H9 (cell line): ENCODE data around the gene BPTF. TPM values are rescaled to one million over a fixed set of nuclear protein-coding genes. Genes with fewer than 3 reads are reported as not detected.

Experiments used
- DNase-seq: peaks from one replicate; pipeline ENCODE4 v3.0.0-alpha.2; 2017
- H2AFZ ChIP-seq: one replicate; pipeline ENCODE4 v1.6.1; 2013; ENCODE audit warnings: mild to moderate bottlenecking, low read length, control low read depth, moderate library complexity
- H2AK5ac ChIP-seq: 2 replicates; pipeline ENCODE4 v1.6.1; 2013; ENCODE audit warnings: low read length, control low read depth, mixed read lengths; ENCODE audit not compliant: insufficient read length
- H2BK120ac ChIP-seq: one replicate; pipeline ENCODE4 v1.6.1; 2013; ENCODE audit warnings: low read depth, mild to moderate bottlenecking, low read length, control low read depth, inconsistent platforms; ENCODE audit not compliant: poor library complexity, severe bottlenecking
- H2BK12ac ChIP-seq: 2 replicates; pipeline ENCODE4 v1.6.1; 2013; ENCODE audit warnings: low read length, control low read depth, mixed read lengths, low read depth; ENCODE audit not compliant: insufficient read length
- H2BK15ac ChIP-seq: 2 replicates; pipeline ENCODE4 v1.6.1; 2013; ENCODE audit warnings: low read depth, low read length, control low read depth
- H2BK20ac ChIP-seq: one replicate; pipeline ENCODE4 v1.6.1; 2013; ENCODE audit warnings: low read depth, mild to moderate bottlenecking, low read length, control low read depth, inconsistent platforms; ENCODE audit not compliant: poor library complexity, severe bottlenecking
- H2BK5ac ChIP-seq: 2 replicates; pipeline ENCODE4 v1.6.1; 2013; ENCODE audit warnings: low read length, control low read depth, mixed read lengths; ENCODE audit not compliant: insufficient read length
- H3K14ac ChIP-seq: 2 replicates; pipeline ENCODE4 v1.6.1; 2013; ENCODE audit warnings: low read length, control low read depth; ENCODE audit not compliant: insufficient read depth
- H3K18ac ChIP-seq: 2 replicates; pipeline ENCODE4 v1.6.1; 2013; ENCODE audit warnings: low read depth, mild to moderate bottlenecking, mixed read lengths, low read length, control low read depth; ENCODE audit not compliant: insufficient read length
- H3K23ac ChIP-seq: 2 replicates; pipeline ENCODE4 v1.6.1; 2013; ENCODE audit warnings: low read length, control low read depth, mixed read lengths, low read depth; ENCODE audit not compliant: insufficient read length
- H3K23me2 ChIP-seq: 2 replicates; pipeline ENCODE4 v1.6.1; 2013; ENCODE audit warnings: low read depth, mild to moderate bottlenecking, mixed read lengths, low read length, control low read depth; ENCODE audit not compliant: insufficient read length, poor library complexity, severe bottlenecking
- H3K27ac ChIP-seq: 2 replicates; pipeline ENCODE4 v1.5.1; 2013; ENCODE audit warnings: low read length, control low read depth, mixed read lengths, low read depth; ENCODE audit not compliant: insufficient read length
- H3K27me3 ChIP-seq: 2 replicates; pipeline ENCODE4 v1.6.1; 2013; ENCODE audit warnings: low read length, control low read depth, inconsistent platforms; ENCODE audit not compliant: insufficient read depth
- H3K4ac ChIP-seq: 2 replicates; pipeline ENCODE4 v1.6.1; 2013; ENCODE audit warnings: low read depth, mild to moderate bottlenecking, control low read depth, inconsistent platforms, low read length, moderate library complexity
- H3K4me1 ChIP-seq: 2 replicates; pipeline ENCODE4 v1.6.1; 2013; ENCODE audit warnings: low read length, control low read depth, inconsistent platforms; ENCODE audit not compliant: insufficient read depth
- H3K4me2 ChIP-seq: 2 replicates; pipeline ENCODE4 v1.6.1; 2013; ENCODE audit warnings: low read length, control low read depth, mixed read lengths; ENCODE audit not compliant: insufficient read length, insufficient read depth
- H3K56ac ChIP-seq: 2 replicates; pipeline ENCODE4 v1.6.1; 2013; ENCODE audit warnings: low read depth, mild to moderate bottlenecking, mixed read lengths, low read length, control low read depth; ENCODE audit not compliant: insufficient read length
- H3K79me1 ChIP-seq: 2 replicates; pipeline ENCODE4 v1.6.1; 2013; ENCODE audit warnings: low read depth, mild to moderate bottlenecking, moderate library complexity, low read length, control low read depth, inconsistent platforms; ENCODE audit not compliant: insufficient read depth, poor library complexity, severe bottlenecking
- H3K79me2 ChIP-seq: 2 replicates; pipeline ENCODE4 v1.6.1; 2013; ENCODE audit warnings: low read length, control low read depth, inconsistent platforms; ENCODE audit not compliant: insufficient read depth
- H3K9ac ChIP-seq: 2 replicates; pipeline ENCODE4 v1.6.1; 2013; ENCODE audit warnings: low read length, control low read depth, mixed read lengths; ENCODE audit not compliant: insufficient read length; ENCODE audit errors: extremely low read depth
- H3K9me3 ChIP-seq: one replicate; pipeline ENCODE4 v1.6.1; 2013; ENCODE audit warnings: low read depth, low read length, inconsistent platforms; ENCODE audit not compliant: control insufficient read depth
- H3T11ph ChIP-seq: one replicate; pipeline ENCODE4 v1.6.1; 2013; ENCODE audit warnings: mild to moderate bottlenecking, low read length, control low read depth, inconsistent platforms
- H4K20me1 ChIP-seq: one replicate; pipeline ENCODE4 v1.6.1; 2013; ENCODE audit not compliant: control insufficient read depth, insufficient read length, insufficient read depth
- H4K5ac ChIP-seq: 2 replicates; pipeline ENCODE4 v1.6.1; 2013; ENCODE audit warnings: low read depth, mild to moderate bottlenecking, mixed read lengths, low read length, control low read depth; ENCODE audit not compliant: insufficient read length
- H4K8ac ChIP-seq: replicated peaks from 2 replicates; pipeline ENCODE4 v1.6.1; 2013; ENCODE audit warnings: low read length, control low read depth, mixed read lengths, low read depth; ENCODE audit not compliant: insufficient read length
- H4K91ac ChIP-seq: 2 replicates; pipeline ENCODE4 v1.6.1; 2013; ENCODE audit warnings: low read depth, mild to moderate bottlenecking, moderate library complexity, mixed read lengths, low read length, control low read depth; ENCODE audit not compliant: insufficient read length
- H3K27ac Mint-ChIP-seq, 3 experiments: 2 replicates in 2 of 3; 3 replicates in 1 of 3; pipeline ENCODE4 v1.8.0; 2020 to 2021; ENCODE audit warnings: mixed read lengths in 3 of 3, mild to moderate bottlenecking in 1 of 3, moderate library complexity in 1 of 3
- H3K27me3 Mint-ChIP-seq: 2 replicates; pipeline ENCODE4 v1.8.0; 2021; ENCODE audit warnings: low read depth, mild to moderate bottlenecking, moderate library complexity, mixed read lengths
- H3K36me3 Mint-ChIP-seq, 3 experiments: 2 replicates in 2 of 3; 3 replicates in 1 of 3; pipeline ENCODE4 v1.8.0; 2020 to 2021; ENCODE audit warnings: low read depth in 3 of 3, mixed read lengths in 3 of 3; ENCODE audit not compliant: insufficient read depth in 1 of 3
- H3K4me1 Mint-ChIP-seq, 2 experiments: 2 replicates each; pipeline ENCODE4 v1.8.0; 2020; ENCODE audit warnings: mixed read lengths in 2 of 2
- H3K4me3 Mint-ChIP-seq, 2 experiments: 2 replicates in 1 of 2; 3 replicates in 1 of 2; pipeline ENCODE4 v1.8.0; 2020 to 2021; ENCODE audit warnings: mild to moderate bottlenecking in 2 of 2, mixed read lengths in 2 of 2, moderate library complexity in 1 of 2
- H3K9me3 Mint-ChIP-seq, 2 experiments: 2 replicates in 1 of 2; 3 replicates in 1 of 2; pipeline ENCODE4 v1.8.0; 2020; ENCODE audit warnings: mild to moderate bottlenecking in 2 of 2, mixed read lengths in 2 of 2, moderate library complexity in 1 of 2
- CTCF ChIP-seq: fragments of 200-600 bp; sonication (generic); conservative IDR thresholded peaks from 3 replicates; pipeline ENCODE4 v1.8.0; 2021; ENCODE audit warnings: antibody characterized with exemption, mild to moderate bottlenecking
- WGBS: extraction: QIAGEN DNeasy Blood & Tissue Kit; methylation state at CpG from one replicate; pipeline ENCODE4 v1.1.7; 2013; ENCODE audit warnings: missing lambda C conversion rate, low lambda C conversion rate, mixed read lengths; ENCODE audit not compliant: insufficient read length; ENCODE audit errors: extremely low coverage; 5-methylcytosine and 5-hydroxymethylcytosine counted together
- total RNA-seq: library from RNA; stranded (reverse); gene quantifications from 2 replicates; pipeline ENCODE4 v1.2.1, GENCODE V29; 2021

Gene BPTF
- total RNA-seq, 1 experiment from 2014 or later, result 203 TPM

- no peaks in the 10 kb centered on the region for H3K9me3 ChIP-seq
- H3K4me3 Mint-ChIP-seq, result no peak overlapping the region
- no peak overlapping the region for H3K18ac ChIP-seq
- H3K79me1 ChIP-seq, result peaks cover 4% of the 10 kb centered on the region
- peaks cover 10 to 18% of the 10 kb centered on the region in 2 experiments for H3K4me1 Mint-ChIP-seq
- no peak overlapping the region for H3K4ac ChIP-seq
- no peak overlapping the region for H3T11ph ChIP-seq
- no peak overlapping the region for H4K8ac ChIP-seq
- no peaks in the 10 kb centered on the region for H3K9me3 Mint-ChIP-seq
- H3K27ac ChIP-seq, result no peak overlapping the region
- no peak overlapping the region for H2BK5ac ChIP-seq
- no peak overlapping the region for H3K14ac ChIP-seq
- no peak overlapping the region for H4K91ac ChIP-seq
- no peak for TF ChIP-seq CTCF
- no peaks in the 10 kb centered on the region for H3K27me3 ChIP-seq
- H3K4me1 ChIP-seq, result no peaks in the 10 kb centered on the region
- no CpG with 5 or more reads among the region's 2 CpGs for WGBS
- H4K5ac ChIP-seq, result no peak overlapping the region
- H3K4me2 ChIP-seq, result no peak overlapping the region
- no peak for DNase-seq
- no peak overlapping the region for H3K56ac ChIP-seq
- H2BK120ac ChIP-seq, result no peak overlapping the region
- no peak overlapping the region for H3K9ac ChIP-seq
- H3K23me2 ChIP-seq, result no peaks in the 10 kb centered on the region
- 0 out of 7 replicates have a peak overlapping the region, but pooled peaks of 1 of the 3 experiments have one; percentile 6 for H3K27ac Mint-ChIP-seq
- no peak overlapping the region for H2BK15ac ChIP-seq
- H2BK20ac ChIP-seq, result no peak overlapping the region
- H3K79me2 ChIP-seq, result peaks cover 45% of the 10 kb centered on the region; the same call in 1 of the 2 replicates
- H4K20me1 ChIP-seq, result no peaks in the 10 kb centered on the region
- no peak overlapping the region for H2AFZ ChIP-seq
- no peak overlapping the region for H3K23ac ChIP-seq
- no peaks in the 10 kb centered on the region; a peak in 2 of 7 replicates for H3K36me3 Mint-ChIP-seq
- no peak overlapping the region for H2AK5ac ChIP-seq
- no peak overlapping the region for H2BK12ac ChIP-seq
- H3K27me3 Mint-ChIP-seq, result no peaks in the 10 kb centered on the region
Observed at GRCh38 chr17:67841992-67842391, 16.7 kb downstream of the BPTF start.
